HepG2 (cell line): ENCODE results near the gene SNX9. TPM values are rescaled to one million over a fixed set of nuclear protein-coding genes. Genes with fewer than 3 reads are reported as not detected.

Experiments used
- DRAP1 ChIP-seq: IDR thresholded peaks from 2 replicates; pipeline ENCODE4 v1.6.1; 2016; ENCODE audit warnings: missing genetic modification reagents, missing compliant biosample characterization
- KDM5B ChIP-seq: sonication (generic); formaldehyde crosslinking; IDR thresholded peaks from 2 replicates; pipeline ENCODE4 v1.4.0; 2020; ENCODE audit warnings: missing genetic modification reagents, mild to moderate bottlenecking, borderline replicate concordance
- MZF1 ChIP-seq: sonication (generic); formaldehyde crosslinking; IDR thresholded peaks from 2 replicates; pipeline ENCODE4 v1.8.1; 2023; ENCODE audit warnings: mild to moderate bottlenecking, missing genetic modification reagents, borderline replicate concordance
- NR2C2 ChIP-seq: sonication (generic); formaldehyde crosslinking; IDR thresholded peaks from 2 replicates; pipeline ENCODE4 v1.4.0; 2020; ENCODE audit warnings: missing genetic modification reagents, mild to moderate bottlenecking, moderate library complexity, borderline replicate concordance
- ZNF224 ChIP-seq: sonication (generic); formaldehyde crosslinking; IDR thresholded peaks from 2 replicates; pipeline ENCODE4 v1.5.0; 2020; ENCODE audit warnings: mild to moderate bottlenecking, missing genetic modification reagents
- ZNF550 ChIP-seq: sonication (generic); formaldehyde crosslinking; IDR thresholded peaks from 2 replicates; pipeline ENCODE4 v1.4.0; 2020; ENCODE audit warnings: mild to moderate bottlenecking, missing genetic modification reagents, borderline replicate concordance
- polyA plus RNA-seq, 8 experiments: library from polyadenylated mRNA; depleted of rRNA in 3 of 8; stranded (reverse) in 7 of 8; unstranded in 1 of 8; fragments of >200 nt; fragmentation: Illumina TruSeq in 4 of 8; extraction: Trizol in 4 of 8; gene quantifications; 2 replicates each; pipeline versions ENCODE4 v1.2.1 to v1.2.3, GENCODE V29; 2011 to 2016; ENCODE audit warnings: low read depth in 4 of 8, missing spikeins in 1 of 8, mixed read lengths in 1 of 8; ENCODE audit not compliant: insufficient read depth in 1 of 8
- total RNA-seq, 5 experiments: library from RNA; depleted of rRNA; stranded (reverse); fragments of >200 nt; fragmentation: Illumina TruSeq; extraction: Trizol; gene quantifications; 2 replicates each; pipeline ENCODE4 v1.2.3, GENCODE V29; 2016; ENCODE audit warnings: low read depth in 1 of 5
- TF ChIP-seq, protein P1 (sequence below): sonication (generic); formaldehyde crosslinking; IDR thresholded peaks from 2 replicates; pipeline ENCODE4 v1.5.0; 2020; ENCODE audit warnings: missing genetic modification reagents, mild to moderate bottlenecking, borderline replicate concordance
- TF ChIP-seq, protein P2 (sequence below): sonication (generic); formaldehyde crosslinking; IDR thresholded peaks from 2 replicates; pipeline ENCODE4 v1.4.0; 2020; ENCODE audit warnings: missing genetic modification reagents, borderline replicate concordance

The SNX9 gene
- total and polyA plus RNA-seq, 2 of the 13 experiments (the other 11 are each of a cell fraction or from before 2014, with no cell fraction given) = 21.9 to 36.0 TPM

DNA sequence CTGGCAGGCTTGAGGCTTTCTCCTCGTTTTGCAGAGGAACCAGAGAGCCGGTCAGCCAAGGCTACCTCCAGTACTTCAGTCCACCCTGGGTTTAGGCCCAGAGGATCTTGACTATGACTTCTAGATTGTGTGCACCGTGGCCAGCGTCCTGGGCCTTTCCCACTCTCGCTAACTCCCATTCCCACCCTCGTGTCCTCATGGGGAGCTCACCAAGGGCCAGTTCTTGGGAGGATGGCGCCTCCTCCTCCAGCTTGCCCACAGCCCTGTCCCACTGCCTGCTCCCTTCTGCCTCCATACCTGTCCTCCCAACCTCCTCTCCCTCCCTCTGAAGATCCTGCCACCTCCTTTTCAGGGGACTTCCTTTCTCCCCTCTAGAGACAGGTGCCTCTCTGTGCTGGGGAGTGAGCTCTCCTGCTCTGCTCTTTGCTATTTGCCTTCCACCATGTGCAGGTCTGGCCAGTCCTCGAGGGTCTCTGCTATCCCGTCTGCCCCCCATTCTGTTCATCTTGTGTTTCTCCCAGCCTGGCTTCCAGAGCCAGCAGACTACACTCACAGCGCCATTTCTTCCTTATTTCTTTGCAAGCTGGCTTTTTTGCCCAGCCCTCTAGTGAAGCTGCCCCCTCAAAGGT, 154.2 kb downstream of the SNX9 start (continued):
- TF ChIP-seq, protein P1, sequence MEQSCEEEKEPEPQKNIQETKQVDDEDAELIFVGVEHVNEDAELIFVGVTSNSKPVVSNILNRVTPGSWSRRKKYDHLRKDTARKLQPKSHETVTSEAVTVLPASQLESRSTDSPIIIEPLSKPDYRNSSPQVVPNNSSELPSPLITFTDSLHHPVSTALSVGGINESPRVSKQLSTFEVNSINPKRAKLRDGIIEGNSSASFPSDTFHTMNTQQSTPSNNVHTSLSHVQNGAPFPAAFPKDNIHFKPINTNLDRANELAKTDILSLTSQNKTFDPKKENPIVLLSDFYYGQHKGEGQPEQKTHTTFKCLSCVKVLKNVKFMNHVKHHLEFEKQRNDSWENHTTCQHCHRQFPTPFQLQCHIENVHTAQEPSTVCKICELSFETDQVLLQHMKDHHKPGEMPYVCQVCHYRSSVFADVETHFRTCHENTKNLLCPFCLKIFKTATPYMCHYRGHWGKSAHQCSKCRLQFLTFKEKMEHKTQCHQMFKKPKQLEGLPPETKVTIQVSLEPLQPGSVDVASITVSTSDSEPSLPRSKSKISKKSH (CRISPR knock-in tag) = no peak
- no peak for TF ChIP-seq MZF1 (CRISPR knock-in tag)
- no peak for TF ChIP-seq ZNF224 (CRISPR knock-in tag)
- 0 out of 2 replicates have a peak, but pooled peaks have one; percentile 4 for TF ChIP-seq KDM5B (CRISPR knock-in tag)
- TF ChIP-seq DRAP1 = no peak
- TF ChIP-seq, protein P2, sequence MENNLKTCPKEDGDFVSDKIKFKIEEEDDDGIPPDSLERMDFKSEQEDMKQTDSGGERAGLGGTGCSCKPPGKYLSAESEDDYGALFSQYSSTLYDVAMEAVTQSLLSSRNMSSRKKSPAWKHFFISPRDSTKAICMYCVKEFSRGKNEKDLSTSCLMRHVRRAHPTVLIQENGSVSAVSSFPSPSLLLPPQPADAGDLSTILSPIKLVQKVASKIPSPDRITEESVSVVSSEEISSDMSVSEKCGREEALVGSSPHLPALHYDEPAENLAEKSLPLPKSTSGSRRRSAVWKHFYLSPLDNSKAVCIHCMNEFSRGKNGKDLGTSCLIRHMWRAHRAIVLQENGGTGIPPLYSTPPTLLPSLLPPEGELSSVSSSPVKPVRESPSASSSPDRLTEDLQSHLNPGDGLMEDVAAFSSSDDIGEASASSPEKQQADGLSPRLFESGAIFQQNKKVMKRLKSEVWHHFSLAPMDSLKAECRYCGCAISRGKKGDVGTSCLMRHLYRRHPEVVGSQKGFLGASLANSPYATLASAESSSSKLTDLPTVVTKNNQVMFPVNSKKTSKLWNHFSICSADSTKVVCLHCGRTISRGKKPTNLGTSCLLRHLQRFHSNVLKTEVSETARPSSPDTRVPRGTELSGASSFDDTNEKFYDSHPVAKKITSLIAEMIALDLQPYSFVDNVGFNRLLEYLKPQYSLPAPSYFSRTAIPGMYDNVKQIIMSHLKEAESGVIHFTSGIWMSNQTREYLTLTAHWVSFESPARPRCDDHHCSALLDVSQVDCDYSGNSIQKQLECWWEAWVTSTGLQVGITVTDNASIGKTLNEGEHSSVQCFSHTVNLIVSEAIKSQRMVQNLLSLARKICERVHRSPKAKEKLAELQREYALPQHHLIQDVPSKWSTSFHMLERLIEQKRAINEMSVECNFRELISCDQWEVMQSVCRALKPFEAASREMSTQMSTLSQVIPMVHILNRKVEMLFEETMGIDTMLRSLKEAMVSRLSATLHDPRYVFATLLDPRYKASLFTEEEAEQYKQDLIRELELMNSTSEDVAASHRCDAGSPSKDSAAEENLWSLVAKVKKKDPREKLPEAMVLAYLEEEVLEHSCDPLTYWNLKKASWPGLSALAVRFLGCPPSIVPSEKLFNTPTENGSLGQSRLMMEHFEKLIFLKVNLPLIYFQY (CRISPR knock-in tag) = no peak
- no peak for TF ChIP-seq ZNF550 (CRISPR knock-in tag)
- no peak for TF ChIP-seq NR2C2 (CRISPR knock-in tag)
